H9 (cell line): ENCODE measurements around the gene HIVEP1. TPM values are rescaled to one million over a fixed set of nuclear protein-coding genes. Genes with fewer than 3 reads are reported as not detected.
A peak's percentile ranks its signal among the peaks of the same experiment; 100 is the strongest.

ENCODE experiments used
- DNase-seq: peaks from one replicate; pipeline ENCODE4 v3.0.0-alpha.2; 2017
- H2AFZ ChIP-seq: one replicate; pipeline ENCODE4 v1.6.1; 2013; ENCODE audit warnings: mild to moderate bottlenecking, low read length, control low read depth, moderate library complexity
- H2AK5ac ChIP-seq: 2 replicates; pipeline ENCODE4 v1.6.1; 2013; ENCODE audit warnings: low read length, control low read depth, mixed read lengths; ENCODE audit not compliant: insufficient read length
- H2BK120ac ChIP-seq: one replicate; pipeline ENCODE4 v1.6.1; 2013; ENCODE audit warnings: low read depth, mild to moderate bottlenecking, low read length, control low read depth, inconsistent platforms; ENCODE audit not compliant: poor library complexity, severe bottlenecking
- H2BK12ac ChIP-seq: 2 replicates; pipeline ENCODE4 v1.6.1; 2013; ENCODE audit warnings: low read length, control low read depth, mixed read lengths, low read depth; ENCODE audit not compliant: insufficient read length
- H2BK15ac ChIP-seq: 2 replicates; pipeline ENCODE4 v1.6.1; 2013; ENCODE audit warnings: low read depth, low read length, control low read depth
- H2BK20ac ChIP-seq: one replicate; pipeline ENCODE4 v1.6.1; 2013; ENCODE audit warnings: low read depth, mild to moderate bottlenecking, low read length, control low read depth, inconsistent platforms; ENCODE audit not compliant: poor library complexity, severe bottlenecking
- H2BK5ac ChIP-seq: 2 replicates; pipeline ENCODE4 v1.6.1; 2013; ENCODE audit warnings: low read length, control low read depth, mixed read lengths; ENCODE audit not compliant: insufficient read length
- H3K14ac ChIP-seq: 2 replicates; pipeline ENCODE4 v1.6.1; 2013; ENCODE audit warnings: low read length, control low read depth; ENCODE audit not compliant: insufficient read depth
- H3K18ac ChIP-seq: 2 replicates; pipeline ENCODE4 v1.6.1; 2013; ENCODE audit warnings: low read depth, mild to moderate bottlenecking, mixed read lengths, low read length, control low read depth; ENCODE audit not compliant: insufficient read length
- H3K23ac ChIP-seq: 2 replicates; pipeline ENCODE4 v1.6.1; 2013; ENCODE audit warnings: low read length, control low read depth, mixed read lengths, low read depth; ENCODE audit not compliant: insufficient read length
- H3K23me2 ChIP-seq: 2 replicates; pipeline ENCODE4 v1.6.1; 2013; ENCODE audit warnings: low read depth, mild to moderate bottlenecking, mixed read lengths, low read length, control low read depth; ENCODE audit not compliant: insufficient read length, poor library complexity, severe bottlenecking
- H3K27ac ChIP-seq: 2 replicates; pipeline ENCODE4 v1.5.1; 2013; ENCODE audit warnings: low read length, control low read depth, mixed read lengths, low read depth; ENCODE audit not compliant: insufficient read length
- H3K27me3 ChIP-seq: 2 replicates; pipeline ENCODE4 v1.6.1; 2013; ENCODE audit warnings: low read length, control low read depth, inconsistent platforms; ENCODE audit not compliant: insufficient read depth
- H3K4ac ChIP-seq: 2 replicates; pipeline ENCODE4 v1.6.1; 2013; ENCODE audit warnings: low read depth, mild to moderate bottlenecking, control low read depth, inconsistent platforms, low read length, moderate library complexity
- H3K4me1 ChIP-seq: 2 replicates; pipeline ENCODE4 v1.6.1; 2013; ENCODE audit warnings: low read length, control low read depth, inconsistent platforms; ENCODE audit not compliant: insufficient read depth
- H3K4me2 ChIP-seq: 2 replicates; pipeline ENCODE4 v1.6.1; 2013; ENCODE audit warnings: low read length, control low read depth, mixed read lengths; ENCODE audit not compliant: insufficient read length, insufficient read depth
- H3K56ac ChIP-seq: 2 replicates; pipeline ENCODE4 v1.6.1; 2013; ENCODE audit warnings: low read depth, mild to moderate bottlenecking, mixed read lengths, low read length, control low read depth; ENCODE audit not compliant: insufficient read length
- H3K79me1 ChIP-seq: 2 replicates; pipeline ENCODE4 v1.6.1; 2013; ENCODE audit warnings: low read depth, mild to moderate bottlenecking, moderate library complexity, low read length, control low read depth, inconsistent platforms; ENCODE audit not compliant: insufficient read depth, poor library complexity, severe bottlenecking
- H3K79me2 ChIP-seq: 2 replicates; pipeline ENCODE4 v1.6.1; 2013; ENCODE audit warnings: low read length, control low read depth, inconsistent platforms; ENCODE audit not compliant: insufficient read depth
- H3K9ac ChIP-seq: 2 replicates; pipeline ENCODE4 v1.6.1; 2013; ENCODE audit warnings: low read length, control low read depth, mixed read lengths; ENCODE audit not compliant: insufficient read length; ENCODE audit errors: extremely low read depth
- H3K9me3 ChIP-seq: one replicate; pipeline ENCODE4 v1.6.1; 2013; ENCODE audit warnings: low read depth, low read length, inconsistent platforms; ENCODE audit not compliant: control insufficient read depth
- H3T11ph ChIP-seq: one replicate; pipeline ENCODE4 v1.6.1; 2013; ENCODE audit warnings: mild to moderate bottlenecking, low read length, control low read depth, inconsistent platforms
- H4K20me1 ChIP-seq: one replicate; pipeline ENCODE4 v1.6.1; 2013; ENCODE audit not compliant: control insufficient read depth, insufficient read length, insufficient read depth
- H4K5ac ChIP-seq: 2 replicates; pipeline ENCODE4 v1.6.1; 2013; ENCODE audit warnings: low read depth, mild to moderate bottlenecking, mixed read lengths, low read length, control low read depth; ENCODE audit not compliant: insufficient read length
- H4K8ac ChIP-seq: replicated peaks from 2 replicates; pipeline ENCODE4 v1.6.1; 2013; ENCODE audit warnings: low read length, control low read depth, mixed read lengths, low read depth; ENCODE audit not compliant: insufficient read length
- H4K91ac ChIP-seq: 2 replicates; pipeline ENCODE4 v1.6.1; 2013; ENCODE audit warnings: low read depth, mild to moderate bottlenecking, moderate library complexity, mixed read lengths, low read length, control low read depth; ENCODE audit not compliant: insufficient read length
- H3K27ac Mint-ChIP-seq, 3 experiments: 2 replicates in 2 of 3; 3 replicates in 1 of 3; pipeline ENCODE4 v1.8.0; 2020 to 2021; ENCODE audit warnings: mixed read lengths in 3 of 3, mild to moderate bottlenecking in 1 of 3, moderate library complexity in 1 of 3
- H3K27me3 Mint-ChIP-seq: 2 replicates; pipeline ENCODE4 v1.8.0; 2021; ENCODE audit warnings: low read depth, mild to moderate bottlenecking, moderate library complexity, mixed read lengths
- H3K36me3 Mint-ChIP-seq, 3 experiments: 2 replicates in 2 of 3; 3 replicates in 1 of 3; pipeline ENCODE4 v1.8.0; 2020 to 2021; ENCODE audit warnings: low read depth in 3 of 3, mixed read lengths in 3 of 3; ENCODE audit not compliant: insufficient read depth in 1 of 3
- H3K4me1 Mint-ChIP-seq, 2 experiments: 2 replicates each; pipeline ENCODE4 v1.8.0; 2020; ENCODE audit warnings: mixed read lengths in 2 of 2
- H3K4me3 Mint-ChIP-seq, 2 experiments: 2 replicates in 1 of 2; 3 replicates in 1 of 2; pipeline ENCODE4 v1.8.0; 2020 to 2021; ENCODE audit warnings: mild to moderate bottlenecking in 2 of 2, mixed read lengths in 2 of 2, moderate library complexity in 1 of 2
- H3K9me3 Mint-ChIP-seq, 2 experiments: 2 replicates in 1 of 2; 3 replicates in 1 of 2; pipeline ENCODE4 v1.8.0; 2020; ENCODE audit warnings: mild to moderate bottlenecking in 2 of 2, mixed read lengths in 2 of 2, moderate library complexity in 1 of 2
- CTCF ChIP-seq: fragments of 200-600 bp; sonication (generic); conservative IDR thresholded peaks from 3 replicates; pipeline ENCODE4 v1.8.0; 2021; ENCODE audit warnings: antibody characterized with exemption, mild to moderate bottlenecking
- WGBS: extraction: QIAGEN DNeasy Blood & Tissue Kit; methylation state at CpG from one replicate; pipeline ENCODE4 v1.1.7; 2013; ENCODE audit warnings: missing lambda C conversion rate, low lambda C conversion rate, mixed read lengths; ENCODE audit not compliant: insufficient read length; ENCODE audit errors: extremely low coverage; 5-methylcytosine and 5-hydroxymethylcytosine counted together
- total RNA-seq: library from RNA; stranded (reverse); gene quantifications from 2 replicates; pipeline ENCODE4 v1.2.1, GENCODE V29; 2021

The HIVEP1 gene
- total RNA-seq, 1 experiment from 2014 or later: 44.2 TPM

GRCh38 chr6:12110523-12111362 is 98.6 kb downstream of the HIVEP1 start:
- H3K27ac ChIP-seq: no peak overlapping the region
- no peak overlapping the region for H2BK12ac ChIP-seq
- no peak overlapping the region for H2BK120ac ChIP-seq
- no peak overlapping the region for H2BK20ac ChIP-seq
- peaks cover 25 to 31% of the 10 kb centered on the region in 2 experiments for H3K4me1 Mint-ChIP-seq
- no peaks in the 10 kb centered on the region for H4K20me1 ChIP-seq
- H4K5ac ChIP-seq: no peak overlapping the region
- H2BK5ac ChIP-seq: no peak overlapping the region
- no peak overlapping the region for H3T11ph ChIP-seq
- H3K4me3 Mint-ChIP-seq: no peak overlapping the region
- peaks cover 29 to 45% (median 33%) of the 10 kb centered on the region in 3 experiments for H3K36me3 Mint-ChIP-seq
- H3K9me3 Mint-ChIP-seq: peaks cover 2 to 3% of the 10 kb centered on the region in 2 experiments; a peak in 3 of 5 replicates
- no peaks in the 10 kb centered on the region for H3K79me1 ChIP-seq
- no peak for DNase-seq
- no peaks in the 10 kb centered on the region for H3K9me3 ChIP-seq
- H2AK5ac ChIP-seq: no peak overlapping the region
- H3K27me3 ChIP-seq: no peaks in the 10 kb centered on the region
- H2AFZ ChIP-seq: no peak overlapping the region
- H3K56ac ChIP-seq: no peak overlapping the region
- no CpG with 5 or more reads among the region's 5 CpGs for WGBS
- H4K8ac ChIP-seq: no peak overlapping the region
- H3K79me2 ChIP-seq: no peaks in the 10 kb centered on the region
- no peak overlapping the region for H3K4ac ChIP-seq
- no peaks in the 10 kb centered on the region for H3K27me3 Mint-ChIP-seq
- no peak for TF ChIP-seq CTCF
- H3K23me2 ChIP-seq: no peaks in the 10 kb centered on the region
- H3K9ac ChIP-seq: no peak overlapping the region
- H3K14ac ChIP-seq: no peak overlapping the region
- H4K91ac ChIP-seq: no peak overlapping the region
- peaks cover 7% of the 10 kb centered on the region; the same call in 1 of the 2 replicates for H3K4me1 ChIP-seq
- H3K4me2 ChIP-seq: no peak overlapping the region
- no peak overlapping the region for H2BK15ac ChIP-seq
- H3K18ac ChIP-seq: no peak overlapping the region
- 0 out of 7 replicates have a peak overlapping the region, but pooled peaks of 1 of the 3 experiments have one; percentile 11 for H3K27ac Mint-ChIP-seq
- H3K23ac ChIP-seq: no peak overlapping the region
